Activated gamma-delta T cell treated with Interleukin-2 at 50 U/mL for 16 hours (primary cell): ENCODE measurements around the gene DPEP2.
A peak's percentile ranks its signal among the peaks of the same experiment; 100 is the strongest.
"Not testable (repeated sequence)": the region's sequence is repeated elsewhere in the genome, so short reads cannot be mapped to it uniquely, and the experiment has no call there.

ENCODE experiments used
- DNase-seq: peaks from one replicate; pipeline ENCODE4 v3.0.0-alpha.2; 2020

DPEP2 gene

GRCh38 chr16:67975321-67976105 is 23.8 kb downstream of the DPEP2 start:
- DNase-seq: no peak

- DNase-seq: not testable (repeated sequence)
These were observed 27.0 kb downstream of the DPEP2 start for GRCh38 chr16:67972285-67972684.

DNA sequence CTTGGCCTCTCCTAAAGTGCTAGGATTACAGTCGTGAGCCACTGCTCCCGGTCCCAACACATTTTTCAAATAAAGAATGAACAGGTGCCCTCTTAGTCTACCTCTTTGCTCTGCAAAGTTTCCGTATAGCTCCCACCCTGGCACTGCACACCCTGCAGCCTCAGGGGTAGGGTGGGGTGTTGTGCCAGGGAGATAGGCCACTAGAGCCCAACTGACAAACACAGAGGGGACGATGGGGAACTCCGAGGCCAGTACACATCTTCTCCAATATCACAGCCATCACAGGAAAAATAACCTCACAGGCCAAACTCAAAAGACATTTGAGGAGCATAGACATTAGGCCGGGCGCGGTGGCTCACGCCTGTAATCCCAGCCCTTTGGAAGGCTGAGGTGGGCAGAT is 28.2 kb downstream of the DPEP2 start:
- no peak for DNase-seq

DNA sequence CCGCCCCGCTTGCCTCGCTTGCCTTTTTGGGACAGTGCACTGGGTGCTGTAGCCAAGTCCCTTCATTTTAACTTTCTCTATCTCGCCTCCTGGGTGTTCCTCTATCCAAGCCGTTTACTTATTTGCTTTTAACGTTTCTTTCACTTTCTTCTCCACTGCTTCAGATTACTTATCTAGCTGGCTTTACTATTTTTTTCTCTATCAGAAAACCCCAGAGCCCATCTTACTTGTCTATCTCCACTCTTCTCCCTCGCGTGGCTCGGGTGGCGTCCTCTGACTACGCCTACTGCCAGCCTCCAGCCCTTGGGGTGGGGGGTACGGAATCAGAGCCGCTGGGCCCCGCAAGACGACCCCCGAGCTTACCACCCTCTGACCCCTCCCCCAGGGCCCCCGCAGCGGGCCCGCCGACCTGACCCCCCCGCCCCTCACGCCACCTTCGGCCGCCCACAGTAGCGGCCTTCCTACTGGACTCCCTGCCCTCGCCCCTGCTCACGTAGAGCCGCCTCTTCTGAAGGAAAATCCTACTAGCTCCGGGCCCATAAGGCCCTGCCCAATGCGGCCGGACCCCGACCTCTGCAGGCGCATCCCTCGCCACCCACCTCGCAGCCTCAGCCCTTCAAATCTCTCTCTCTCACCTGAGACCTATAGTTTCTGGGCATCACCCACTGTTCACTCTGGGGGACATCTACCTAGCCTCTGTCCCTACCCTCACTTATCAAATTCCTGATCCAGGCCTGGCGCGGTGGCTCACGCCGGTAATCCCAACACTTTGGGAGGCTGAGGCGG is 29.8 kb downstream of the DPEP2 start:
- no peak for DNase-seq

DNA sequence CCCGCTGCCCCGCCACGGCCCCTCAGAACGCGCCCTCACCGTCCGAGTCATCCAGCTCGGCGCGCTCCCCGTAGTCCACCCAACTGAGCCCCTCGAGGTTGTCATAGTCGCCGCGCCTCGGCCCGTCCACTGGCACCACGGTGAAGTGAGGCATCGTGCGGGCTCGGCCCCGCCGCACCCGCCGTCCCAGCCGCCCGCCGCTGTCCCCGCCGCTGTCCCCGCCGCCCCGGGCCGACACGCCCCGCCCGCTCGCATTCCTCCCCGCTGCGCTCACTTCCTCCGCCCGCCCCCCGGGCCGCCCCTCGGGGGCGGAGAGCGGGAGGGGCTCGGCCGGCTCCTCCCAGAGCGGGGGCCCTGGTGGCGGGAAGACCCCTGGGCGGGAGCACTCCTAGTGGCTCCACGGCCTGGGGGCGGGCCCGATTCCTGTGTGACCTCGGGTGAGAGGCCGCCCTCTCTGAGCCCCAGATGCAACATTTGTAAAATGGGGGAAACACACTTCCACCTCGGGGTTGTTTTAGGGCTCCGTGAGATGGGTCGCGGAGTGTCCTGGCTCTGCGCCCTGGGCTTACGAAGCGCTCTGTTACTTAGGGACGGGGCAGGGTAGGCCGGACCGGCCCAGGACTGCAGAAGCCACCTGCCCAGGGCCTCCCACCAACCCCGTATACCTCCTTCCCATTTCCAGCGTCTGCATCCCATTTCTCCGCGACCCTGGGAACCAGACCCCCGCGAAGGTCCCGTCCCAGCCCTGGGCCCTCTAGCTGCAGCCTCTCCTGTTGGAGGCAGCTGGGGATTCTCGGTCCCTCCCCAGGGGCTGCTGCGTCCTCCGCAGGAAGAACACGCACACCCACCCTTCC is 30.7 kb downstream of the DPEP2 start, which contains the start of gene SLC12A4:
Gene SLC12A4, minus strand, starts transcription at position 238 of the 854 bp plus-strand sequence. Its CDS starts 84 bp downstream, at position 154.
- DNase-seq: peak; percentile 79

GRCh38 chr16:67967958-67968399 is 31.3 kb downstream of the DPEP2 start:
- no peak for DNase-seq

DNA sequence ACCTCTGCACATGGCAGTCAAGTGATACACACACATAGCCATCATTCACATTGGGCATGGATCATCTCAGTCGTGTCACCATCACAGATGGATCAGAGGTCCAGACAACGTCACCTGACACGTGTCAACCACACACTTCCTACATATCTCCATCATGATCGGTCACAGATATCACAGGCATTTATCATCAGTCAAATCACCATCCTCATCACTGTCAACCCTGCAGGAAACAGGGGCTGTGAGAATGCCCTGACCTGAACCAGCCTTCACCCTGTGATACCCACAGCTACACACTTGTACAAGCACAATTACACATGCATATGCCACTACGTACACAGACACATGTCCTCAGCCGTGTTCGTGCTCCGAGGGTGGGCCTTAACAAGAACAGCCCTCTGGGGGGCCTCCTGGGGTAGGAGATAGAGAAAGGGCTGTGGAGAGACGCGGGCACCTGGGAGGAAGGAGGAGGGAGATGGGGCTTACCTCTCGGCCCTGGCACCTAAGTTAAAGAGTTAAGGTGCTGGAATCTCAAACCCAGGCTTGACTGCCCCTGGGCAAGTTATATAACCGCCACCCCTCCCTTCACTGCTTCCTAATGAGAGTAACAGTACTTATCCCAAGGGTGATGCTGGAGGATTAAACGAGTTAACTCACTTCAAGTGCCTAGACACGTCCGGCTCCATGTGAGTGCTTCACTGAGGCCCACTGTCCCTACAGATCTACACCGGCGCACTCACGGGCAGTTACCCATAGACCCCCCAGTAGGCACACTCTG is 31.9 kb downstream of the DPEP2 start:
- no peak for DNase-seq

GRCh38 chr16:67966549-67967182 is 32.6 kb downstream of the DPEP2 start:
- no peak for DNase-seq

GRCh38 chr16:67965668-67966548 is 33.4 kb downstream of the DPEP2 start:
- DNase-seq: no peak

DNA sequence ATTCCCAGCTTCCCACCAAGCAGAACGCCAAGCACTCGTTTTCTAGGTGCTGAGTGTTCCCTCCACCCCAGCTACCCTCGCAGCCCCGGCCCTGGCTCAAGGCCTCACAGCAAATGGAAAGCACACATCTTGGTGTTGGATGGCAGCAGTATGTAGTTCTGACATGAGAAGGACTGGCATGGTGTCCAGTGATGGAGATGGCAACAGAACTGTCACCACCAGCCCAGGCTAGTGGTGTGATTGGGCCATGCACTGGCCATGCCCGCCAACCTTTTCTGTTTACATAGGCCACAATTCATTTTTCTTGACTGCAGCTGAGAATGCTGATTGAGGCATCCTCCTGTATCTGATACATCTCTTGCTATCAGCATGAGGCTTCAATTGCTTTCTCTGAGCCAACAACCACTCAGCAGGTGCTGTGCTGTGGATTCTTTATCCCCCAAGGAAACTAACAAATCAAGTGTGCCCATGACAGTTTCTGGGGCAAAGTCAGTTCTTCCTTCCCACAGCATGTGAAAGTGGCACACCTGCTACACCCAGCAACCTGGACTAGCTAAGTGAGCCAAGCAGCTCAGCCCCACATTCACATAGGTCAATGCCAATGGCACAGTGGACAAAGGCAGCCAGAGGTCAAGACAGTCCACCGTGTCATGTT is 34.7 kb downstream of the DPEP2 start:
- no peak for DNase-seq

GRCh38 chr16:67963662-67964321 is 35.5 kb downstream of the DPEP2 start:
- no peak for DNase-seq

GRCh38 chr16:67963292-67963661 is 36.0 kb downstream of the DPEP2 start:
- DNase-seq: no peak

DNA sequence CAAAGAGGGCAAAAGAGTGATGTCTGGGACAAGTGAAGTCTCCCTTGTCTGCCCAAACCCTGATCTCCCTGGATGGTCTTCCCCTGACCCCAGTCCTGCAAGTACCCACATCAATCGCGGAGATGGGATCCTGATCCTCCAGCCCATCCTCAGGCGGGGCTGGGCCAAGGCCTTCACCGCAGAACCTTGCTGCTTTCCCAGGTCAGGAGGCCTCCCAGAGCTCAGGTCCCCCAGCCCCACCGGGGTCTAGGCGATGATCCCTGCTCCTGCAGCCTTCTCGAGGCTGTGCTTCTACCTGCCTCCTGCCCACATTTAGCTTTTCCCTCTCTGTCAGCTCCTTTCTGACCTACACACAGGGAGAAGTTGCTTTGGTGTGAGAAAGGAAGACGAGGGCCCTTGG is 37.1 kb downstream of the DPEP2 start:
- no peak for DNase-seq

DNA sequence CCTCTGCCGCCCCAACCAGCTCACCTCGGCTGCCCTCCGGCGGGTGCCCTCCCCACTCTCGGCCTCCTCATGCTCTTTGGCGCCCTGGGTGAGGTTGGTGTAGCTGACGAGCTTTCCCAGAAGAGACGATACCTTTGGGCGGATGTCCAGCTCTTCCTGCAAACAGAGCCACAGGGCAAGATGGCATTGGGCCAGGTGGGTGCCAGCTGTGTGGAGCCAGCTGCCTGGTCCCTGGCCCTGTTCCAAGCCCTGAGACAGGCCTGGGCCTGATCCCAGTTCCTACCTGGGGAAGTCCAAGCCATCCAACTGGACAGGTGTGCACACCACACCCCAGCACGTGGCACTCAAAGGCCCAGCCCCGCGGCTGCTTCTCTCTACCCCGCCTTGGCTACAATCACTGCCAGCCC is 37.7 kb downstream of the DPEP2 start:
- no peak for DNase-seq

DNA sequence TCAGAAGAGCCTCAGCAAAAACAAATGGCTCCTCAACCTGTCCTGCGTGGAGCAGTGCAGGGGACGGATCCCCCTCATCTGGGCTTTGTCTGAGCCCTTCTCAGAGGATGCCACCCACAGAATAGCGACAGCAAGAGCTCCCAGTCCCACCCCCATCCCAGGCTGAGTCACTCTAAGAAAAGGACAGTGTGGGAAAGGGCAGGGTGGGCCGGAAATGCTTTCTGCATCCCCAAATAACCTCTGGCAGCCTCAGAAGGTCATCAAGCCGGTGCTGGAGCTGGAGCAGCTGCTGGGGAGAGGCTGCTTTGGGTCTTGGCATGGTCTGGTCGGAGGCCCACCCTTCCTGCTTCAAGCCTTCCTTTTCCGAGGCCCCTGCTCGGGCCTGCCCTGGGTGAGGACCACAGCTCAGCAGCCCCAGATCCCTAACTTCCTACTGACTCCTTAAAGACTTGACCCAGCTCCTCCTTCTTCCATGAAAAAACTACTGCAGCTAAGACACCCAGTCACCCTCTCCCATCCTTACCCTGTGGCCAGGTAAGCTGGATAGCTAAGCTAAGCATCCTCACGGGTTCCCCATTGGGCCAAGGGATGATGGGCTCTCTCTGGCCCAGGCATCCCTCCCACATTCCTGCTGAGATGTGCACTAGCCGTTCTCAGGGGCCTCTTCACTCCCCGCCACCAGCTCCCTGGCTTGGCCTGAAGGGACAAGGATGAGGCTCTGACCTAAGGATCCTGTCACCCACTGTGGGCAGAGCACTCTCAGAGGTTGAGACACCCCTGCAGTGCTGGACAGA is 39.6 kb downstream of the DPEP2 start:
- no peak for DNase-seq

DNA sequence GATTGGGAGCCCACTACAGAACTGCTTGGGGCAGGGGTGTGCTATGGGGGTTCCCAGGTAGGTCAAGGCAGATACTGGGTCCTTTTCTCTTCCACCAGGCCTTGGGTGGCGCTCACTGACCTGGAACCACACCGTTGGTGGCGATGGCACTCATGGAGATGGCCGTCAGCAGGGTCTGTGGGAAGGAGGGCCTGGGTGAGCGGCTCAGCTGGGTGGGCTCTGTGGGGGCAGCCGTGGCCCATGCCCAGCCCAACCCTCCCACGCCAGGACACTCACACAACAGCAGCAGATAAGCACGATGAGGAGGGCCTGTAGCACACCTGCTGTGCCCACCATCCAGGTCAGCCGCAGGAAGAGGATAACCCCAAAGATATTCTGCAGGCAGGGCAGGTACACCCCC is 41.7 kb downstream of the DPEP2 start:
- no peak for DNase-seq

GRCh38 chr16:67954421-67955196 is 44.7 kb downstream of the DPEP2 start:
- DNase-seq: no peak
